ENCODE data around the gene CLSTN2.
"Not testable (repeated sequence)": the region's sequence is repeated elsewhere in the genome, so short reads cannot be mapped to it uniquely, and the experiment has no call there.

Gene CLSTN2

DNA sequence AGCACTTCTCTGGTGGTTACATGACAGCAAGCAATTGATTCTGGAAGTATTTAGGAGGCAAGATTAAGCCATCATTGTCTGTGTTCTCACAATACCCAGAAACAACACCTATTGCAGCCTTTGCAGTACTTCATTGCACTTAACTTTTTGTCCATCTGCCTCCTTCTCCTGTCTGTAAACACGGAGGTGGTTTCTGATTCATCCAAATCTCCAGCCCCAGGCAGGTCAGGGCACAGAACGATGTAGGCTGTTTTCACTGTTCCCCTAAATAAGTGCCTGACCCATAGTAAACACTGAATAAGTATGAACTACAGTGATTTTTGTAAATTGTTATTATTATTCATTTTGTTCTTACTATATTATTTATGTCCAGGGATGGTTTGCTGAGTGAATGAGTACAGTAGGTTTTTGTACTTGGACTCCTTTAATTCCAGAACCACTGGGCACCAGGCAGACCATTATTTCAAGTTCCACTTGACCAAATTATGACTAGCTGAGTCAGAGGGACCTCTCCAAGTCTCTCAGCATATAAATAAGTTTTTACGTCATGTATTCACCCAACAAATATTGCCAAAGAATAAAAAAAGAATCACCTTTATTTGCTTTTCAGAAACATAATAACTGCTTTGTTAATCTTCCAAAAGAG lies 459.6 kb downstream of the CLSTN2 start:
- DNase-seq, result no peak

DNA sequence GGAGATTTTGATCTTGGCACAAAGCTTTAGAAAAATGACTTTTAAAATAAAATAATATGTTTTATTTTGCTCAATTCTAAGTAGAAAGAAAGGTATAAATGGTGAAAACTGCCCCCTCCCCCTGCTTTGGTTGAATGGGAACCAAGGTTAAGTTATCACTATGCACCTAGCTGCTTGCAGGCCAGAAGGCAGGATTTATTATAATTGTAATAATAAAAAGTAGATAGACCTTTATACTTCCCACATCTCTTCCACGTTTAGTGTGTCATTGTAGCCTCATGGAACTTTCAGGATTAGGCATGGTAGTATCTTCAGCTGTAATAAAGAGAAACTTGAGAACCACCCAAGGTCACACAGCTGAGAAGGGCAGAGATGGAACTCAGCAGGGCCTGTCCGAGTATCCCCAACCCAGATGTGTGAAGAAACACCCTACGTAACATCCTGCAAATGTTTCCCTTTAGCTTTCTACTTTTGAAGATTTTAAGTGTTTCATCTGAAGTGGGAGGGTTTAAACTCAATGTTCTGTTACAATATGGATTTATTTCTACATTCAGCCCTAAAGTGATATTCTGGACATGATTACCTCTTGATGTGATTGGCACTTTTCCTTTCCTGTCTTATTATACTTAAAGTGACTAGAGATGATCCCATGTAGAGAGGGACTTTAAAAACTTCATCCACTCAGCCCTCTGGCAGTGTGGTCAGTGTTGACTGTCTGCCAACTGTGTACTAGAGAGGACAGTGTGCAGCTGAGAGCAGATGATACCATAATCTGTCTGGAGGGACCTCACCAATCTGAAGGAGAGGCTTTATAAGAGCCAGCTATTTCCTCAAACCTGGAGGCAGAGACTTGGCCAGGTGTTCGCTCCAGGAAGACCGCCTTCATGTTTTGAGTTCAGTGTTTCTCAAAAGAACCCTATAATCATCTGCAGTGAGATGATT lies 460.4 kb downstream of the CLSTN2 start:
- DNase-seq, result no peak

DNA sequence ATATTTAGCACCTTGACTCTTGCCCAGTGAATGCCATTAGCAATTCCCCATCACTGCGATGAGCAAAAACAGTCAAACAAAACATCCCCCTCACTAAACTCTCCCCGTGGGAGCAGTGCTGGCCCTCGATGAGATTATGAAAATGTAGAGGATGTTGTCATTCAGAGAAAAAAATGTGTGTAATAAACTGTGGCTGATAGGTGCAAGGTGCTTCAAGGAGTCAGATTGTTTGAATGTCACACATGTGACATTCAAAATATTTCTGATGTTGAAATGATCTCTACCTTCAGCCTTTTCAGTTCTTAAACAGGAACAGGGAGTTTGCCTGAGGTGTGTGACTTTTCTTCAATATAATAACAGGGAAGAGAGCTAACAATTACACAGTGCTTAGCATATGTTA lies 461.1 kb downstream of the CLSTN2 start:
- DNase-seq, result no peak

DNA sequence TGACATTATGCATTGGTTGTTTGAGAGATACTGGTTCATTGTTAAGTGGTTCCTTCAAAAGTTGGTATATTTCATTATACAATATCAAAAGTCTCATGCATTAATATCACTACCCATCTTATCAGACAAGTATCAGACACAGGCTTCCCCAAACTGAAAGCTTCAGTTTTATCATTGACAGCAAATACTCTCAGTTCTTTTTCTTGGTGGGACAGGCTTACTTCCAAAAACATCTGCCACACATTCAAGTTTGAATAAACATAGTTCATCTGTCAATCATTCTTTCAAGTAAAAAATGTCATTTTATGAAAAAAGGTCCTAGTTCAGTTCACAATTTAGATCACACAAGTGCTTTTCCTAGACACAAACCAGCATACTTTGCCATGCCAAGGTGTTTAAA lies 462.9 kb downstream of the CLSTN2 start:
- DNase-seq, result no peak

DNA sequence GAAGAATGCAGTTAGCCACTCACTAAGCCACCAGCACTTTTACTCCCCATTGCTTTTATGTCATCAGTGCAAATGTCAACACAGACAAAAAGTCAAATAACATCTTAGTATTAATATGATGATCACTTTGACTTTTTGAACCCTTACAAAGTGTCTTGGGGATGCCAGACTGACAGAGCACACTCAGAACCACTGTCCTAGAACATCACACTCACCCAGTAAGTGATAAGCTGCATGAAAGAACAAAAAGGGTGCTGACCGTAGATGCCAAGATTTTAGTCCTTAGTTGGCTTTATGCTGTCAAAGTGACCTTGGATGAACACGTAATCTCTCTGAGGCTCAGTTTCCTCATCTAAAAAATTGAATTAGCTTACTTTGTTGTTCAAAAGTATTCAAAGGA lies 463.4 kb downstream of the CLSTN2 start:
- DNase-seq, result no peak

DNA sequence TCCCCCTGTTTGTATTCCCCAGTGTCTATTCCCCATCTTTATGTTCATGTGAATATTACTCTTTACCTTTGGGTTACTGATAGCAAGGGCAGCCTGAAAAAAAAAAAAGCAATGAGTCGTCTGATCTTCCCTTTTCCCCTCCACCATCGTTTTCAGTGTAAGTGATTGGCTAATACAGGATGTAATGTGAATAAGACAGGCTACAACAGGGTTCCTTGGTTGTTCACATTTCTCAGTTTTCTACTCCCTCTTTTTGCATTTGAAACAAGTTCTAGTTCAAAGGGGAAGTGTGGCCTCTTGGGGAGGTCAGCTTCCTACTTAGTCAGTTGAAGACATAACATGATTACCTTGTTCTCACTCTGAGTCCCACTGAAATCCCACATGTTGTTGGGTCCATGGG lies 464.9 kb downstream of the CLSTN2 start:
- DNase-seq, result no peak

DNA sequence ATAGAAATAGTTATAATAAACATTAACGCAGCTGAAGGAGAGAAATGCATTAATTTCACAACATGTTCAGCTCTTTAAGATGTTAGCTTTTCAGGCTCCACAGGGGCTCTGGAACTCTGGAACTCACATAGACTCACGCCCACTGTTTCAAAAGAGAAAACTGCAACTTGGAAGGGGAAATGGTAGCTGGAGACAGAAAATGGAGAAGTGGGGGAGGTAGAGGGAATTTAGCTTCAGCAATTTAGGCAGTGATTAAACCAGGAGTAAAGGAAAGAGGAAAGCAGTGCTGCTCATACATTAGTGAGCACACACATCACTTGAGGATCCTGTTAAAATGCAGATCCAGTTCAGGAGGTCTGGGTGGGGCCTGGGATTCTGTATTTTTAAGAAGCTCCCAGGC lies 468.1 kb downstream of the CLSTN2 start:
- DNase-seq, result no peak

DNA sequence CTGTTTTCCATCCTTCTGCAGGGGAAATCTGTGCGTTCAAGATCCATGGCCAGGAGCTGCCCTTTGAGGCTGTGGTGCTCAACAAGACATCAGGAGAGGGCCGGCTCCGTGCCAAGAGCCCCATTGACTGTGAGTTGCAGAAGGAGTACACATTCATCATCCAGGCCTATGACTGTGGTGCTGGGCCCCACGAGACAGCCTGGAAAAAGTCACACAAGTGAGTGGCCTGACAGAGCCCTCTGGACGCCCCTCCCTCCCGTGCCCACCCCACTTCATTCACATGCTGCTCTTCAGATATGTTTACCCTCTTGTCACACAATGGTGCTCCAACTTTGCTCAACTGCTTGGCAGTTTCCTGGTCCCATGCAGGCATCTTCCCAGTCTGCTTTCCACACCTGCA lies 468.6 kb downstream of the CLSTN2 start:
- peak; percentile 45 for DNase-seq

DNA sequence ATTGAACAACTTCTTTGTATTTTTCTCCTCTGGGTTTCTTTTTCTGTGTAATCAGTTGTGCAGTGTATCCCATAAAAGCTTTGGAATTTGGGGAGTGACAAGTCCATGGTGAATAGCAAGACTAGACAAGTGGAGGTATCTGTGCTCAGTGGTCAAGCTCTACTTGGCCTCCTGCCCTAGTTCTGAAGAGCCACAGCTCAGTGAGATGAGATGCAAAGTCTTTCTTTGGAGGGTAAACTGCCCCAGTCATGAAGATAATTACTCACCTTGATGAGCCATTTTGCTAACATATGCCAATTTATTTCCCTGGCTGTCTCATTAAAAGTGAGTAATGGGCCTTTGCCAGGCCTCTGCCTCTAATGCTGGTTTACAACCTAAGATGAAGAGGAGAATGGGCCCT lies 471.7 kb downstream of the CLSTN2 start:
- DNase-seq, result no peak

DNA sequence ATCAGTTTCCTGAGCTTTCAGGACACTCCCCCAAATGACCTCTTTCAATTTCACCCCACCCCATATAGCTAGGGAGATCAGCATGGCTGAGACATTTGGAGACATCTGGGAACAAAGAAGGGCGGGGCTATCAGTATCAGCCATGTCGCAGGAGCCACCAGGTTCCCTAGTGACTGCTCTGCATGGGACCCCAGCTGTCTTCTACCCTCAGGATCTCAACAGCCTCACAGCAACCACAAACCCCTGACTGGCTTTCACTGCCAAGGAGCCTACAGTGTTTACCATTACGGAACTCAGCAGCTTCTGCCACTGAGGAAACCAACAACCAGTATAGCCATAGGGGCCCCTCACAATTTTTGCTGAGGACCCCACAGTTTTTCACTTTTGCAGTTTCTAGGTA lies 473.3 kb downstream of the CLSTN2 start:
- DNase-seq, result no peak

DNA sequence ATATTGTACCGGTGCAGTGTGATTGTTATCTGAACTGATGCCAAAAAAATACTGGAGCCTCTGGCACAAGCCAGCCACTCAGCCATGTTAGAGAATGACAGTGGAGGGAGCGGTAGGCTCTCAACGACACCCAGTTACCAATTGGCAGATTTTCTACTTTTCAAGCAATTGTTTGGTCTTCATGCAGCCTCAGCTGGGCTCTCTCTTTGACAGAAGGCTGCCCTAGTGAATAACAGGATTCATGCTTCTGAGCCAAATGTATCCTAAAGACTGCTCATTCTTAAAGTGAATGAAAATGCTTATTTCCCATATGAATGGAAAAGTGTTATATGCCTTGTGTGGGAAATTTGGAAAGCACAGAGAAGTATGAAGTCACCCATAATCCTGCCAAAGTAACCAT lies 481.7 kb downstream of the CLSTN2 start:
- peak; percentile 34 for DNase-seq

DNA sequence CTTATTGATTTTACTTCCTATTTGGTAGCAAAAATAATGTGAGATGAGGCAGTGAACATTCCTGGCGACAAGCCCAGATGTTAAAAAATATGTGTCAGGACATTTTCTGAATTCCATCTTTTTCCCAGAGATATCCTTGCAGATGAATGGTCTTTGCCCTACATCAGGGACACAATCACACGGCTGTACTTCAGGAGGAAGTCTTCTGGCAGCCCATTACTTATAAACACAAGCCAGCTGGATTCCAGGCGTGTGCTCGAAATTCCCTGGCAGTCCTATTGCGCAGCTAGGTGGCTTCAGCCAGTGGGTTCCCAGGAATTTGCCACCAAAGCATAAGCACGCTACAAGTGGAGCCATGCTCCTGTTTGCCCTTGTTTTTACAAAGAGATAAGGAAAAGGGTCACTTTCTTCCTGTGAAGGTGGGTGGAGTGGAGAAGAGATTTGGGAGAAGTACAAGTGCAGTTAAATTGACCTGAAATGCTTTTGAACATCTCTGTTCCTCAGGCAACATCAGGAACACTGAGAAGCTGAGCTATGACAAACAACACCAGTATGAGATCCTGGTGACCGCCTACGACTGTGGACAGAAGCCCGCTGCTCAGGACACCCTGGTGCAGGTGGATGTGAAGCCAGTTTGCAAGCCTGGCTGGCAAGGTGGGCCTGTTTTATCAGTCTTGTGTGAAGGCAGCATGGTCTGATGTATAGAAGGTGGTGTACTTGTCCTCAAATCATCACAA lies 485.8 kb downstream of the CLSTN2 start:
- no peak for DNase-seq

DNA sequence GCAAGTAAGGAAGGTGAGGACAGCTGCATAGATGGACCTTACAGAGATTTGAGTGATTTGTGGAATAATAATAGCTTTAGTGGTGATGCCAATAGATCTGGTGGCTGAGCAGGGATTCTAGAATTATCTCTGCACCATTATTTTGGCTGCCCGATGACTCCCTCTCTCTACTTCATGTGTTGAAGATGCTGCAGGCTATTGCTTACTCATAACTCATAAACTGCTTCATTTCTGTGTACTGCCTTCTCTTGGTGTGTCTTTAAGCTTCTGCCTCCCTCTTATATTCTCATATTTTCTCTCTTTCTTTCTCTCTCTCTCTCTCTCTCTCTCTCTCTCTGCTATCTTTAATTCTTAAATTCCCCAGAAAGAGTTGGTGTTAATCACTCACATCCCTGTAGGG lies 486.9 kb downstream of the CLSTN2 start:
- no peak for DNase-seq

DNA sequence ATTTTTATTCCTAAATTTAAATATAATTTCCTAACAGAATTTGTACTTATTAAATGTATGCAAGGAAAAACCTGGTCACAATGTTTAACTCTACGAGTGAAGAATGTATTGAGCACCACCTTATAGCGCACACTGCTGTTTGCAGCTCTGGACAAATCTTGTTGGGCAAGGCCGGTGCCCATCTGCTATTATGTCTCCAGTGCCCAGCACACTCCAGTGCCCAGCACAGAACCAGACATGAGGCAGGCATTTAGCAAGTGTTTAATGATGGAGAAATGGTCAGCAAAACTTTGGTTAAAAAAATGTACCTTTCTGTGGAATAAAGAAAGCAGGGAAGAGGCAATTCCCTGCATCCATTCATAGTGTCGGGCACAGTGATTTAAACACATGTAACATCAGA lies 488.2 kb downstream of the CLSTN2 start:
- DNase-seq, result no peak

DNA sequence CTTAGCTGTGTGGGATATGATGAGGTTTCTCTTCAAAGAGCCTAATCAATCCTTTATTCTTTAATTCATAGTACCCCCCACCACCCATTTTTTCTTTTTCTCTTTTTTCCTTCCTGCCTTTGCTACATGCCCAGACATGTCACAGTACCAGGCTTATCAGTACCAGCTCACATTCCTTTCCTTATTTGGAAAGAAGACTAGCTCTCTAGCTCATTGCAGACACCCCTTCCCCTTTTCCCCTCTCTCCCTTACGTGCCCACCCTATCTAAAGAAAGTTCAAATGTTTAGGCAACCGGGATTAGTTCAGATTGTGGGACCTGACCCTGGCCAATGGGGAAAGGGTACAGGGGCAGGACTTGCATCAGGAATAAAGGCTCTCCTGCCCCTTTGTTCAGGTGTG lies 488.6 kb downstream of the CLSTN2 start:
- DNase-seq, result not testable (repeated sequence)

DNA sequence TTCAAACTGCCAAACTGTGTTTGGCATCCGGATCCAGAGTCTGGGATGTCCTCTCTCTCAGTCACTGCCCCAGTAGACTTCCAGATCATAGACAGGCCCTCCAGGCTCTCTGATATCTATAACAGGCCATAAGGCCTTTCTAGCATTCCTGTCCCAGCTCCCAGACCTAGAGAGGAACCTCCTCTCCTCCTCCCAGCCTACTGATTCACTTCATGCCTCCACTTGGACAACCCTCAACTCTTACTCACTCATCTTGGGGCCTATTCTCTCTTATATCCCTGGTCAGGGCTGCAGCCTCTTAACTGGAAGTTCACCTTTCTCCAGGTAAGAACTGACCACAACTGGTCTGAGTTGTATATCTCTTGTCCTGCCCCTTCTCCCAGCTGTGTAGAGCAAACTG lies 489.2 kb downstream of the CLSTN2 start:
- no peak for DNase-seq

DNA sequence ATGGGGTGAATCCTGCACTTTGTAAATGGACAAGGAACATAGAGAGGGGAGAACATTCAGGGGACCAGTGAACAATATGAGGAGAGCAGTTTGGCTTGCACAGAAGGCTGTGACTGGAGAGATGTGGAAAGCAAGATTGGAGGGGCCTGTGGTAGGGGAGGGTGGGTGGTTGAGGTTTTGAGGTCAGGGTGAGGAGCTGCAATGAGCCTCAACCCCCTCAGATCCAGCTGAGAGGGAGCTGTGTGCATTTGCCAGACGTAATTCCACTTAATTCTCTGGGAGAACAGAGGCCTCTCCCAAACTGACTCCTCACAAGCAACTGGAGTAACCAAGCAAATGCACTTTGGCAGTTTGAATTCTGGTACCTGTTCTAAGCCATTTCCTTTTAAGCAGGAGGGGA lies 489.7 kb downstream of the CLSTN2 start:
- DNase-seq, result no peak

DNA sequence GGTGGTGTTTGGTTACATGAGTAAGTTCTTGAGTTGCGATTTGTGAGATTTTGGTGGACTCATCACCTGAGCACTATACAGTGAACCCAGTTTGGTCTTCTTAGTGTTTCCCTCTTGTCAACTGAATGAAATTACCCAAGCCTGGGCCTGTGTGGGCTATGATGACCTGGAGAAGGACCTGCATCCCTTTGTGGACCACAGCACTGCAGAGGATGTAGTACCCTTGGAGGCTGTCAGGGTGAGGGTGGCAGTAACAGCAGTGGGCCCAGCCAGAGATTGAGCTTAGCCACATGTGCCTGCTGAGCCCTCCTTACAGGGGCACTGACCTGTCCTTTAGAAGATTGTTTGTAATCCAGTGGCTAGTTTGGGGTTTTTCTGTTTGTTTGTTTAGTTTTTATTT lies 492.8 kb downstream of the CLSTN2 start:
- no peak for DNase-seq

DNA sequence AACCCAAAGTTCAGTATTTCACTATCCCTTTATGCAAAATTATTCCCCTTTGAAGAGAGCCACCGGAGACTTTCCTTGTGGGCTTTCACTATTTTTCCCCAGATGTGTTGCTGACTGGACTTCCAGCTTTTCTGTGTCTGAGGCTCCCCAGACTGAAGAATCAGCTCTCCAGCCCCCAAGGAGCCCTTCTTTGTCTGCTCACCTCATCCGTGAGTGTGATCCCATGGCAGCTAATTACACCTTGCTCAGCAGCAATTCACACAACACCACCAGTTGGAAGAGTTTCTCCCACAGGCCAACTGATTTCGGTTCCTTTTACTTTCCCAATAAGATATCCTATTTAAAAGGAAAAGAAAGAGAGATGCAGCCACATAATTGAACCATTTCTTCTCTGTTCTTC lies 493.4 kb downstream of the CLSTN2 start:
- no peak for DNase-seq

DNA sequence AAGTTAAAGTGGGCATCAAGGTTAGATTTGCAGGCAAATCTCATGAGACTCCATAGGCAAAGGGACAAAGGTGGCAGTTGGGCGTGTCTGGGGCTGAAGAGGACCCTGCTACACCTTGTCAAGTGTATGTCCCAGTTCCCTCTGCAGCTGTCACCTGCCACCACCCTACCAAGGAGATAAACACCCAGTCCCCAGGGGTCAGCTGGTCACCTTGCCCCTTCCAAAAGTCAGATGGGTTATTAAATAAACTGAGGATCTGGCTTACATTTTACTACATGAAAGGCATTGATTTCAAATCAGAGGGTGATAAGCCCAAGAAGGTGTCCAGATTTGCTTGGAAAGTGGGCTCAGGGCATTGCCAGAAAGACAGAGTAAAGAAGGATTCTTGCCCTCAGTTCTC lies 494.8 kb downstream of the CLSTN2 start:
- DNase-seq, result no peak

DNA sequence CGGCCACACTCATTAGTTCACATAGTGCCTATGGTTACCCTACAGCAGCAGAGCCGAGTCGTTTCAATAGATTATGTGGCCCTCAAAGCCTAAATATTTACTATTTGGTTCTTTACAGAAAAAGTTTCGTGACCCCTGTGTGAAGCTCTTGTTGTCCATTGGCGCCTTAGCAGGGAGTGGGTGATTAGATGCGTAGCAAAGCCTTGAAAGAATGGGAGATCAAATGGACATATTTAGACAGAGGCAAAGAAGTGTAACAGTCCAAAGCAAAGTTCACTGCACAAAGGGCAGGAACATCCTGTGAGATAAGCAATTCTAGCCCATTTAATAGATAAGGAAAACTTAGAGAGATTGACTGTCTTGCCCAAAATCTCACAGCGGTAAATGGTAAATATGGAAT lies 495.5 kb downstream of the CLSTN2 start:
- no peak for DNase-seq

DNA sequence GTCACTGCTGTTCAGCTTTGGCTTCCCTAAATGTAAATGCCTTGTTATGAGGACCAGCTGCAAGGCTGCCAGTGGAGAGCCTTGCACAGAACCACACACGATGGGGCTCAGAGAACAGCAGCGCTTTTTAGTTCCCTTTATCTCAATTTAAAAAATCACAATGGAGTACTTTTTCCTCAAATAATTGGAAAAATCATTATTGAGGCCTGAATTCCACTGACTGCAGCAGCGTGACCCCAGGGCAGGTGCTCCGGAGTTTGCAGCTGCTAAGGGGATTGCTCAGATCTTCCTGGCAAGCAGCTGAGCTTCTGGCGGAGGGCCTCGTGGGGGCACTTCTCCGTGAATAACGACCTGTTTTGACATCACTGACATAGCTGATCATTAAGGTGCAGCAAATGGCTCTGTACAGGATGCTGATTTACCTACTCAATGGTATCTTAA lies 497.3 kb downstream of the CLSTN2 start:
- no peak for DNase-seq

DNA sequence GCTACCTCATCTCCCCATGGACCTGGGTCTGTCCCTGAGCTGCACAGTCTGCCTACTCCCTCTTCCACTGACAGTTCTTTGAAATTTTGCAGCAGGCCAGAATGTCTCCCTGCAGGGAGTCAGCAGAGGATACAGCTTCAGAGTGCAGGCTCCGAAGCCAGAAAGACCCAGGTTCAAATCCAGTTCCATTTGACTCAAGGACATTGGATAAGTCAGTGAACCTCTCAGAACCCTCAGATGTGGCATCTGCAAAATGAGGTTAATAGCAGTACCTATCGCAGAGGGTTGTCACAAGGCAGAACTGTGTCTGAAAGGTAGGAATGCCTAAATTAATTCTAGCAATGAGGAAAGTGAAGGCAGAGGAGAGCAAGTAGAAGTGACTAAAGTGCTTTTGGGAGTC lies 498.4 kb downstream of the CLSTN2 start:
- DNase-seq, result no peak
